ENCODE results near the gene RIMBP2. TPM values are rescaled to one million over a fixed set of nuclear protein-coding genes. Genes with fewer than 3 reads are reported as not detected.

The RIMBP2 gene
- total and polyA plus RNA-seq, 8 donors: 0.42 to 19.0 (median 16.1) TPM

- Histone ChIP-seq H3K36me3 (no peaks in the 10 kb centered on the region), H3K4me1 (no peaks in the 10 kb centered on the region), H3K27ac (no peak overlapping the region), H3K27me3 (peaks cover 0 to 53% of the 10 kb centered on the region in 2 donors), H3K9me3 (no peaks in the 10 kb centered on the region), H3K4me3 (no peak overlapping the region)
- no peak for ATAC-seq
- intact Hi-C loops (cut with DNase I): no loop called here
- TF ChIP-seq CTCF (IDR thresholded peaks at IDR 0.05): no peak
- DNase-seq: no peak
These were observed 10.8 kb downstream of the RIMBP2 start for GRCh38 chr12:130705178-130705822.

GRCh38 chr12:130704606-130705005 lies 11.5 kb downstream of the RIMBP2 start:
- H3K27me3 ChIP-seq: peaks cover 0 to 50% of the 10 kb centered on the region in 2 donors
- no peaks in the 10 kb centered on the region for H3K9me3 ChIP-seq
- H3K27ac ChIP-seq: no peak overlapping the region
- no peak for TF ChIP-seq CTCF (IDR thresholded peaks at IDR 0.05)
- DNase-seq (no peak), ATAC-seq (no peak)
- no peaks in the 10 kb centered on the region for H3K36me3 ChIP-seq
- H3K4me3 ChIP-seq: no peak overlapping the region
- intact Hi-C loops (cut with DNase I): no loop called here
- no peaks in the 10 kb centered on the region for H3K4me1 ChIP-seq

GRCh38 chr12:130703733-130704375 lies 12.2 kb downstream of the RIMBP2 start:
- DNase-seq (no peak), ATAC-seq (no peak)
- Histone ChIP-seq H3K4me1 (no peaks in the 10 kb centered on the region), H3K27me3 (peaks cover 0 to 42% of the 10 kb centered on the region in 2 donors), H3K9me3 (no peaks in the 10 kb centered on the region), H3K4me3 (no peak overlapping the region), H3K36me3 (no peaks in the 10 kb centered on the region), H3K27ac (no peak overlapping the region)
- no peak for TF ChIP-seq CTCF (IDR thresholded peaks at IDR 0.05)
- intact Hi-C loops (cut with DNase I): no loop called here

- no peak for TF ChIP-seq CTCF (IDR thresholded peaks at IDR 0.05)
These were observed 12.9 kb downstream of the RIMBP2 start for GRCh38 chr12:130702966-130703732.

GRCh38 chr12:130701402-130701744 lies 14.7 kb downstream of the RIMBP2 start:
- Histone ChIP-seq H3K36me3 (no peaks in the 10 kb centered on the region), H3K27ac (no peak overlapping the region), H3K27me3 (peaks cover 0 to 38% of the 10 kb centered on the region in 2 donors), H3K4me1 (no peaks in the 10 kb centered on the region), H3K9me3 (no peaks in the 10 kb centered on the region), H3K4me3 (no peak overlapping the region)
- ATAC-seq (no peak), DNase-seq (no peak)
- intact Hi-C loops (cut with DNase I): no loop called here
- no peak for TF ChIP-seq CTCF (IDR thresholded peaks at IDR 0.05)

More at GRCh38 chr12:130702966-130703732, 12.9 kb downstream of the RIMBP2 start:
- intact Hi-C loops (cut with DNase I): no loop called here
- DNase-seq (no peak), ATAC-seq (no peak)
- no peaks in the 10 kb centered on the region for H3K9me3 ChIP-seq
- no peak overlapping the region for H3K27ac ChIP-seq
- H3K4me1 ChIP-seq: no peaks in the 10 kb centered on the region
- H3K4me3 ChIP-seq: no peak overlapping the region
- peaks cover 0 to 40% of the 10 kb centered on the region in 2 donors for H3K27me3 ChIP-seq
- H3K36me3 ChIP-seq: no peaks in the 10 kb centered on the region
